BLaER1 (cell line): ENCODE results near the gene FGG.

Experiments
- H3K27ac ChIP-seq: shearing (Covaris generic); formaldehyde crosslinking; 2 replicates; pipeline ENCODE4 v1.8.1; 2022
- H3K27me3 ChIP-seq: shearing (Covaris generic); formaldehyde crosslinking; 2 replicates; pipeline ENCODE4 v1.8.1; 2022
- H3K36me3 ChIP-seq: shearing (Covaris generic); formaldehyde crosslinking; 2 replicates; pipeline ENCODE4 v1.8.1; 2022
- H3K4me1 ChIP-seq: shearing (Covaris generic); formaldehyde crosslinking; 2 replicates; pipeline ENCODE4 v1.8.1; 2022
- H3K4me2 ChIP-seq: shearing (Covaris generic); formaldehyde crosslinking; 2 replicates; pipeline ENCODE4 v1.8.1; 2022
- H3K4me3 ChIP-seq: shearing (Covaris generic); formaldehyde crosslinking; 2 replicates; pipeline ENCODE4 v1.8.1; 2022
- H3K9ac ChIP-seq: shearing (Covaris generic); formaldehyde crosslinking; 2 replicates; pipeline ENCODE4 v1.8.1; 2022
- H3K9me3 ChIP-seq: shearing (Covaris generic); formaldehyde crosslinking; 2 replicates; pipeline ENCODE4 v1.8.1; 2022
- H4K20me1 ChIP-seq: shearing (Covaris generic); formaldehyde crosslinking; 2 replicates; pipeline ENCODE4 v1.8.1; 2022
- Cebpa-rat ChIP-seq: shearing (Covaris generic); IDR thresholded peaks from 2 replicates; pipeline ENCODE4 v1.8.1; 2022

Gene FGG

GRCh38 chr4:154573190-154573870 lies 39.1 kb downstream of the FGG start:
- no peak overlapping the region for H3K4me2 ChIP-seq
- H3K4me1 ChIP-seq, result no peaks in the 10 kb centered on the region
- no peak overlapping the region for H3K9ac ChIP-seq
- H3K36me3 ChIP-seq, result no peaks in the 10 kb centered on the region
- no peaks in the 10 kb centered on the region for H3K9me3 ChIP-seq
- H3K27ac ChIP-seq, result no peak overlapping the region
- no peaks in the 10 kb centered on the region for H4K20me1 ChIP-seq
- no peak for TF ChIP-seq Cebpa-rat
- no peak overlapping the region for H3K4me3 ChIP-seq
- no peaks in the 10 kb centered on the region for H3K27me3 ChIP-seq

GRCh38 chr4:154569584-154569983 lies 42.9 kb downstream of the FGG start:
- Histone ChIP-seq H3K9me3 (no peaks in the 10 kb centered on the region), H3K27me3 (no peaks in the 10 kb centered on the region), H3K4me3 (no peak overlapping the region), H3K36me3 (no peaks in the 10 kb centered on the region), H3K4me2 (no peak overlapping the region), H3K27ac (no peak overlapping the region), H3K9ac (no peak overlapping the region), H3K4me1 (no peaks in the 10 kb centered on the region), H4K20me1 (no peaks in the 10 kb centered on the region)
- TF ChIP-seq Cebpa-rat, result no peak

DNA sequence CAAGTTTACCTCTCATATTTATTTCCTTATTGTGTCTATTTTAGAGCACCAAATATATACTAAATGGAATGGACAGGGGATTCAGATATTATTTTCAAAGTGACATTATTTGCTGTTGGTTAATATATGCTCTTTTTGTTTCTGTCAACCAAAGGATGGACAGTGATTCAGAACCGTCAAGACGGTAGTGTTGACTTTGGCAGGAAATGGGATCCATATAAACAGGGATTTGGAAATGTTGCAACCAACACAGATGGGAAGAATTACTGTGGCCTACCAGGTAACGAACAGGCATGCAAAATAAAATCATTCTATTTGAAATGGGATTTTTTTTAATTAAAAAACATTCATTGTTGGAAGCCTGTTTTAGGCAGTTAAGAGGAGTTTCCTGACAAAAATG lies 43.4 kb downstream of the FGG start:
- Histone ChIP-seq H3K27me3 (no peaks in the 10 kb centered on the region), H3K4me3 (no peak overlapping the region), H3K4me2 (no peak overlapping the region), H3K4me1 (no peaks in the 10 kb centered on the region), H3K27ac (no peak overlapping the region), H3K36me3 (no peaks in the 10 kb centered on the region), H4K20me1 (no peaks in the 10 kb centered on the region), H3K9me3 (no peaks in the 10 kb centered on the region), H3K9ac (no peak overlapping the region)
- TF ChIP-seq Cebpa-rat, result no peak

GRCh38 chr4:154566639-154567204 lies 45.7 kb downstream of the FGG start:
- Histone ChIP-seq H3K36me3 (no peaks in the 10 kb centered on the region), H3K4me2 (no peak overlapping the region), H3K9me3 (no peaks in the 10 kb centered on the region), H3K9ac (no peak overlapping the region), H4K20me1 (no peaks in the 10 kb centered on the region), H3K4me3 (no peak overlapping the region), H3K27ac (no peak overlapping the region), H3K27me3 (no peaks in the 10 kb centered on the region), H3K4me1 (no peaks in the 10 kb centered on the region)
- no peak for TF ChIP-seq Cebpa-rat

- Histone ChIP-seq H4K20me1 (no peaks in the 10 kb centered on the region), H3K9ac (no peak overlapping the region), H3K4me1 (no peaks in the 10 kb centered on the region), H3K27ac (no peak overlapping the region), H3K9me3 (no peaks in the 10 kb centered on the region), H3K27me3 (no peaks in the 10 kb centered on the region), H3K4me2 (no peak overlapping the region), H3K4me3 (no peak overlapping the region), H3K36me3 (no peaks in the 10 kb centered on the region)
- no peak for TF ChIP-seq Cebpa-rat
Measured at GRCh38 chr4:154565704-154566103, 46.8 kb downstream of the FGG start.

GRCh38 chr4:154564311-154564710 lies 48.1 kb downstream of the FGG start:
- H3K27ac ChIP-seq, result no peak overlapping the region
- H3K4me1 ChIP-seq, result no peaks in the 10 kb centered on the region
- no peak overlapping the region for H3K4me2 ChIP-seq
- no peaks in the 10 kb centered on the region for H4K20me1 ChIP-seq
- no peak overlapping the region for H3K9ac ChIP-seq
- no peaks in the 10 kb centered on the region for H3K27me3 ChIP-seq
- TF ChIP-seq Cebpa-rat, result no peak
- H3K4me3 ChIP-seq, result no peak overlapping the region
- H3K36me3 ChIP-seq, result no peaks in the 10 kb centered on the region
- no peaks in the 10 kb centered on the region for H3K9me3 ChIP-seq

- no peak within 1 kb of the TSS for H3K4me2 ChIP-seq
- no peaks in the 10 kb centered on the region for H3K27me3 ChIP-seq
- TF ChIP-seq Cebpa-rat, result no peak
- no peaks in the 10 kb centered on the region for H3K36me3 ChIP-seq
- no peak within 1 kb of the TSS for H3K4me3 ChIP-seq
- no peaks in the 10 kb centered on the region for H3K4me1 ChIP-seq
- no peak within 1 kb of the TSS for H3K27ac ChIP-seq
- no peaks in the 10 kb centered on the region for H3K9me3 ChIP-seq
- no peaks in the 10 kb centered on the region for H4K20me1 ChIP-seq
- H3K9ac ChIP-seq, result no peak within 1 kb of the TSS
Measured at GRCh38 chr4:154562697-154563254, 49.7 kb downstream of the FGG start, which contains the start of gene FGB. Gene FGB, plus strand, starts transcription at chr4:154563011. Its CDS starts 8 bp downstream, at chr4:154563019.

DNA sequence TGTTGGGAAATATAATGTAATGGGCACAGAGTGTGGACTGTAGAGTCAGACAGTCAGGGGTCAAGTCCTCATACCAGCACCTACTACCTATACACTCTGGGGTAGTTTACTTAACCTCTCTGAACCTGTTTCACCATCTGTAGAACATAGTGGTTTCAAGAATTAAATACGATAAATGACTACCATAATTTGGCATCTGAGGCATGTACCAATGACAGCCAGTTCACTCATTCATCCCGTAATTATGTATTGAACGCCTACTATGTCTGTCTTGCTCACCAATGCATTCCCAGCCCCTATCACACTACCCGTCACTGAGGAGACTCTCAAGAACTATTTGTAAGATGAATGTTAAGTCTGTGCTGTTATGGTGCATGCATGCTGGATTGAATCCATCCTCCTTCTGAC lies 51.6 kb downstream of the FGG start:
- H3K4me2 ChIP-seq, result no peak overlapping the region

GRCh38 chr4:154560419-154560801 lies 52.0 kb downstream of the FGG start:
- no peaks in the 10 kb centered on the region for H3K9me3 ChIP-seq
- no peak overlapping the region for H3K9ac ChIP-seq
- no peaks in the 10 kb centered on the region for H4K20me1 ChIP-seq
- H3K27me3 ChIP-seq, result no peaks in the 10 kb centered on the region
- H3K4me1 ChIP-seq, result no peaks in the 10 kb centered on the region
- no peaks in the 10 kb centered on the region for H3K36me3 ChIP-seq
- no peak overlapping the region for H3K4me2 ChIP-seq
- no peak overlapping the region for H3K27ac ChIP-seq
- no peak overlapping the region for H3K4me3 ChIP-seq
- TF ChIP-seq Cebpa-rat, result no peak

More for the DNA sequence above, 51.6 kb downstream of the FGG start:
- Histone ChIP-seq H3K36me3 (no peaks in the 10 kb centered on the region), H4K20me1 (no peaks in the 10 kb centered on the region), H3K9me3 (no peaks in the 10 kb centered on the region), H3K4me1 (no peaks in the 10 kb centered on the region), H3K9ac (no peak overlapping the region), H3K4me3 (no peak overlapping the region), H3K27ac (no peak overlapping the region), H3K27me3 (no peaks in the 10 kb centered on the region)
- TF ChIP-seq Cebpa-rat, result no peak

DNA sequence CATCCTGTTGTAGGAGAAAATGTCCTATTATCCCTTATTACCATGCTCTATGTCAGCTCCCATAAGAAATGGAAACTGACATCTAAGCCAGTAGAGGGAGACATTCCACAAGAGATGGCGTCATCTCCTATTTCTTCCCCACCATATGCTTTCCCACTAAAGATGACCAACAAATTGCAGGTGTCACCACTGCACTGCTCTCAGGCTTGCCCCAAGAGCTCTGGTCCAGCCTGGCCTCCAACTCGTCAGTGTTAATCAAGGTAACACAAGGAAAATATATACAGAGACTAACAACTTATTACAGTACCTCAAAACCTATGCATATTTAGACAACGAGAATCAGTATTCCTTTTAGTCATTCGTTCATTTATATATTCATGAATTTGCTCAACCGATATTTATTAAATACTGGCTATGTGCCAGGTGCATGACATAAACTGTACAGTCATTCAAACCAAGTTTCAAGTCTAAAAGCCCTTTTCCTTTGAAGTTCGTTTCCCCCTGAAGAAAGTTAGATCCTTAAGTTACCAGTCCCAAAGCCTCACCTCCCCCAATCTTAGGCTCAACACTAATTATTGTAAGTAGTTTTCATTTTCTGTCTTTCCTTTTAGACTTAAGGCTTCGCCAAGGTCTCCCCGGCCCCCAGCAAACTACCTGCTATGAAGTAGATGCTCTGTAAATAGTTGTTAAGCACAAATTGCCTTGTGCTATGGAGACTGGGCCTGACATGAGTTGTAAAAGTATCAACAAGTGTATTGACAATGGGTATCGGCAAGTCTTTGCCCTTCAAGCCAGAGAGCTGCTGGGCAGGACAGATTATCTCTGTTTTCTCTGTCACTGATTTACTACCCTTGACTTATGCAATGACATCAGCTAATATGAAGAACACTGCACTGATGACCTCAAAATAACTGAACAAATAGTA lies 52.7 kb downstream of the FGG start:
- Histone ChIP-seq H4K20me1 (no peaks in the 10 kb centered on the region), H3K4me1 (no peaks in the 10 kb centered on the region), H3K9me3 (no peaks in the 10 kb centered on the region), H3K4me2 (no peak overlapping the region), H3K36me3 (no peaks in the 10 kb centered on the region), H3K9ac (no peak overlapping the region), H3K27ac (no peak overlapping the region), H3K4me3 (no peak overlapping the region), H3K27me3 (no peaks in the 10 kb centered on the region)
- no peak for TF ChIP-seq Cebpa-rat
